ENCODE data around the gene ERG.

The ERG gene

DNA sequence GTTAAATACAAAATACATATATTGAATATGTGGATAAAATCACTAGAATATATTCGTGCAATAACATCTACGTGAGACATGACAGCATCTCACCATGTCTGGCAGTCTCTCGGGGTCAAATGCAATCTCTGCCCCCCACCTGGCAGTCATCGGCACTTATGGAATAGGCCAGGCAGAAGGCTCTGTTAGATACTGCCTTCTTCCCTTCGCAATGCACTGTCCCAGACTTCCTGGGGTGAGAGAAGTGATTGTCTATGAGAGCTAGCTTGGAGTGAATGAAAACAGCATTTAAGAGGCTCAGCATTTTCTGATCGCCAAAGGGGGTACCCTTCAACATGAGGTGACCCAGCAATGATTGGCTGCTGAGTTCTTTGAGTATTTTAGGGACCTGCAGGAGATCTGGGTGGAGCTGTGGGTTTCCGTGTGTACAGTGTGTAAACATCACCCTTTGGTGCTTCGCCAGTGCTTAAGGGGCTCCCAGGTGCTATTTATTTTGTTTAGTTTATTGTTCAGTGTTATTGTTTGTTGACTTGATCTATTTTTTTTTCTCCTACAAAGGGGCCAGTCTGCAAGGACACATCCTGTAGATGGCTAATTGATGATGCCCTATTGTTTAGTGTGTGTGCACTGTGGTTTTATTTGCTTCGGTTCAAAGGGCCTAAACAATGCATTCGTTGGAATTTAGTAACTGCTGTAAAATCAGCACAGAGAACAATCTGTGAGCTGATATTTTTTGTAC lies 10.2 kb downstream of the ERG start:
- H3K9ac ChIP-seq (ENCODE audit: low read length) = no peak overlapping the region
- no peaks in the 10 kb centered on the region for H3K36me3 ChIP-seq (ENCODE audit: insufficient read depth, low read length)
- H3K4me1 ChIP-seq (ENCODE audit: insufficient read depth, low read length) = no peaks in the 10 kb centered on the region
- no peak overlapping the region for H3K27ac ChIP-seq (ENCODE audit: low read depth, low read length)
- H3K9me3 ChIP-seq (ENCODE audit: low read length) = no peaks in the 10 kb centered on the region
- no peak overlapping the region for H3K4me3 ChIP-seq (ENCODE audit: low read depth in 1 of 2, low read length in 2 of 2)
- H3K27me3 ChIP-seq (ENCODE audit: control insufficient read depth in 1 of 2, insufficient read depth in 2 of 2, low read length in 2 of 2) = no peaks in the 10 kb centered on the region

DNA sequence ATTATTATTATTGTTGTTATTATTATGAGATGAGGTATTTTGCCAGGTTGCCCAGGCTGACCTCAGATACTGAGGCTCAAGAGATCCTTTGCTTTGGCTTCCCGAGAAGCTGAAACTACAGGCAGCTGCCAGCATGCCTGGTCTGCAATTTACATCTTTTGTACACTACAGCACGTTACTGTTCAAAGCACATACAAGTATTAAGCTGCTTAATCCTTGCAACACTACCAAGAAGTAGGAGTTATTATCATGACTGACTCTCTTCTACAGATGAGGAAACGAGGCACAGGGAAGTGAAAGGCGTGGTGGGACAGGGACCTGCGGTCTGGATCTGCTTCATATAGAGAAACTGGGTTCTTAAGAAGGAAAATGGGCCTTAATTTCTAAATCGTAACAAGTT lies 11.6 kb downstream of the ERG start:
- no peaks in the 10 kb centered on the region for H3K4me1 ChIP-seq (ENCODE audit: insufficient read depth, low read length)
- H3K9me3 ChIP-seq (ENCODE audit: low read length) = no peaks in the 10 kb centered on the region
- H3K36me3 ChIP-seq (ENCODE audit: insufficient read depth, low read length) = no peaks in the 10 kb centered on the region
- no peak overlapping the region for H3K27ac ChIP-seq (ENCODE audit: low read depth, low read length)
- no peak overlapping the region for H3K9ac ChIP-seq (ENCODE audit: low read length)
- no peak overlapping the region for H3K4me3 ChIP-seq (ENCODE audit: low read depth in 1 of 2, low read length in 2 of 2)
- H3K27me3 ChIP-seq (ENCODE audit: control insufficient read depth in 1 of 2, insufficient read depth in 2 of 2, low read length in 2 of 2) = no peaks in the 10 kb centered on the region

DNA sequence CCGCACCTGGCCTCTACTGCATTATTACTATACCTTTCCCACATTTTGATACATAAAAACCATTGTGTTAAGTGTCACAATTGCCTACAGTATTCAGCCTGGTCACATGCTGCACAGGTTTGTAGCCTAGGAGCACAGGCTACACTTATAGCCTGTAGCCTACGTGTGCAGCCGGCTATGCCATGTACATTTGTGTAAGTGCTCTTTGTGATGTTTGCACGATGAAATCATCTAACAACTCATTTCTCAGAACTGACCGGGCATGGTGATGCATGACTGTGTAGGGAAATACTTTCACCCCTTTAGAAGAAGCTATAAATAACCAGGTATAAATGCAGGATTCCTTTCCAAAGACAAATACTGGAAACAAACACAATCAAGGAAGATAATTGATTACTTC lies 12.1 kb downstream of the ERG start:
- no peaks in the 10 kb centered on the region for H3K36me3 ChIP-seq (ENCODE audit: insufficient read depth, low read length)
- H3K4me1 ChIP-seq (ENCODE audit: insufficient read depth, low read length) = no peaks in the 10 kb centered on the region
- no peaks in the 10 kb centered on the region for H3K27me3 ChIP-seq (ENCODE audit: control insufficient read depth in 1 of 2, insufficient read depth in 2 of 2, low read length in 2 of 2)
- H3K9ac ChIP-seq (ENCODE audit: low read length) = no peak overlapping the region
- no peaks in the 10 kb centered on the region for H3K9me3 ChIP-seq (ENCODE audit: low read length)
- H3K4me3 ChIP-seq (ENCODE audit: low read depth in 1 of 2, low read length in 2 of 2) = no peak overlapping the region
- H3K27ac ChIP-seq (ENCODE audit: low read depth, low read length) = no peak overlapping the region

DNA sequence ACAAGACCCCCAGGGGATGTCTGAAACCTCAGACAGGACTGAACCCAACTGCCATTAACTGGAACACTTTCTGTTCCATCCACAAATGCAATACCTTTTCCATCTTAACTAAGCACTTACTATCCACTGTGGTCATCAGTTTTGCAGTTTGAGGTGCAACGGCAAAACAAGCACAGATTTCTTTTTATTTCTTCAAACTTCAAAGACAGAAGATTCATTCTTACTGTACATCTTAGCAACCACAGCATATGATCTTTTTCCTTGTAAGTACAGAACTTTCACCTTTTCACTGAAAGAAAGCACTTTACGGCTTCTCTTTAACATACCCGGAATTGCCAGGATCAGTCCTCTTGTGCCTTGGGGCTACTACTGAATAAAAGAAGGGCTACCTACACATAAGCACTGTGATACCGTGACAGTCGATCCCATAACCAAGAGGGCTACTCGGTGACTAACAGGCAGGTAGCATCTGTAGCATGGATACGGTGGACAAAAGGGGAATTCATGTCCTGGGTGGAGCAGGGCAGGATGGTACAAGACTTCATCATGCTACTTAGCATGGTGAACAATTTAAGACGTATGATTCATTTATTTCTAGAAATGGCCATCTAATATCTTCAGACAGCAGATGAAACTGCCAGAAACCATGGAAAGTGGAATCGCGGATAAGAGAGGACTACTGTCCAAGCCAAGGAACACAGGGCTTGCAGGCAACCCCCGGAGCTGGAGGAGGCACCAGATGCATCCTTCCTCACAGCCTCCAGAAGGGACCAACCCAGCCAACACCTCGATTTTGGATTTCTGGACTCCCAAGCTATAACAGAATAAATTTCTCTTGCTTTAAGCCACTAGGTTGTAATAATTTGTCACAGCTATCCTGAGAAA lies 18.4 kb downstream of the ERG start:
- Histone ChIP-seq H3K4me1 (ENCODE audit: insufficient read depth, low read length) (no peaks in the 10 kb centered on the region), H3K36me3 (ENCODE audit: insufficient read depth, low read length) (no peaks in the 10 kb centered on the region), H3K4me3 (ENCODE audit: low read depth in 1 of 2, low read length in 2 of 2) (no peak overlapping the region), H3K9ac (ENCODE audit: low read length) (no peak overlapping the region), H3K27me3 (ENCODE audit: control insufficient read depth in 1 of 2, insufficient read depth in 2 of 2, low read length in 2 of 2) (no peaks in the 10 kb centered on the region), H3K27ac (ENCODE audit: low read depth, low read length) (no peak overlapping the region), H3K9me3 (ENCODE audit: low read length) (no peaks in the 10 kb centered on the region)

DNA sequence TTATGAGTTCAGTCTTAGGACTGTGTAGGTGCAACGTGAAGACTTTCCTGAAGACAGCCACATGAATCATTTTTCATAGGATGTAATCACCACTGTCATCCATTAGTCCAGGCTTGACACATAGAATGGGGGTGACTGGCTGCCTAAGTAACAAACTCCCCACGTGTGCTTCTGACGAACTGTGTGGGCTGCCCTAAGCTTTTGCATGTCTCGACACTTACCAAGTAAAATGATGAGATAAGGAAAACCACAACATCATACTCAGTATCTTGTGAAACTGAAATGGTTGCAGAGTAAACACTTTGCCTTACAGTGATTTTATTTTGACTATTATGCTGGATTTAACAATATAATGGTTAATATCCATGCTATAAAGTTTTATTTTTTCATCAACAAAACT lies 19.5 kb downstream of the ERG start:
- no peak overlapping the region for H3K4me3 ChIP-seq (ENCODE audit: low read depth in 1 of 2, low read length in 2 of 2)
- H3K27ac ChIP-seq (ENCODE audit: low read depth, low read length) = no peak overlapping the region
- no peaks in the 10 kb centered on the region for H3K4me1 ChIP-seq (ENCODE audit: insufficient read depth, low read length)
- no peaks in the 10 kb centered on the region for H3K9me3 ChIP-seq (ENCODE audit: low read length)
- no peaks in the 10 kb centered on the region for H3K36me3 ChIP-seq (ENCODE audit: insufficient read depth, low read length)
- no peaks in the 10 kb centered on the region for H3K27me3 ChIP-seq (ENCODE audit: control insufficient read depth in 1 of 2, insufficient read depth in 2 of 2, low read length in 2 of 2)
- H3K9ac ChIP-seq (ENCODE audit: low read length) = no peak overlapping the region

DNA sequence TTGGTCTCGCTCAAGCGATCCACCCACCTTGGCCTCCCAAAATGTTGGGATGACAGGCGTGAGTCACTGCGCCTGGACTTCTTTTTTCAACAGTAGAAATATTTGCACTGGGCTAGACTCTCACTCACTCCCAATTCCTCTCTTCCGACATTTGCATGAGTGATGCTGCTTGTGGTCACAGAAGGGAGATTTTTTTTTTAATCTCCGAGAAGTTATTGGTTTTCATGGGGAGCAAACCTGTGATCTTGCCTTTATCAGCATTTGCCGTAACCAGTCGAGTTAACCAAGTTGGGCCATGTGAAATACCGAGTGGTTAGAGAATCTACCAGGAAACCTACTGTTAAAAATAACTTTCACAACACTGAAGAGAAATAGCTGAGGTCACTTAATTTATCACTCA lies 21.1 kb downstream of the ERG start:
- Histone ChIP-seq H3K9ac (ENCODE audit: low read length) (no peak overlapping the region), H3K9me3 (ENCODE audit: low read length) (no peaks in the 10 kb centered on the region), H3K27me3 (ENCODE audit: control insufficient read depth in 1 of 2, insufficient read depth in 2 of 2, low read length in 2 of 2) (no peaks in the 10 kb centered on the region), H3K4me1 (ENCODE audit: insufficient read depth, low read length) (no peaks in the 10 kb centered on the region), H3K36me3 (ENCODE audit: insufficient read depth, low read length) (no peaks in the 10 kb centered on the region), H3K27ac (ENCODE audit: low read depth, low read length) (no peak overlapping the region), H3K4me3 (ENCODE audit: low read depth in 1 of 2, low read length in 2 of 2) (no peak overlapping the region)

DNA sequence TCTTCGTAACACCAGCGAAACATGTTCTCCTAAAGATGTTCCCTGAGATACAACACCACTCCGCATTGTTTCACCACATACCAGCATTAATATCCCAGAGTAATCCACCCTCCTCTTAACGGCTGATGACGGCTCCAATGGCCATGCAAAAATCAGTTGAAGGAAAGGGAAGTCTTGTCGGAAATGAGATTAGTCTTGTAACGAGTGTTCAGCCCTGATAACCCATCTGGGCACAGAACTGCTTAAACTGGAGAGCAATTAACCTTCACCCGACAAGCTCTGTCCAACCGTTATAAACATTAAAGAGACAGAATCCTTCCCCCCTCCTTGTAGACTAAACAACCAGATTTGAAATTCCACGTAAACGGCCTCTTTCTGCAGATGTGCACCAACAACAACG lies 21.9 kb downstream of the ERG start:
- no peak overlapping the region for H3K27ac ChIP-seq (ENCODE audit: low read depth, low read length)
- H3K9ac ChIP-seq (ENCODE audit: low read length) = no peak overlapping the region
- no peaks in the 10 kb centered on the region for H3K27me3 ChIP-seq (ENCODE audit: control insufficient read depth in 1 of 2, insufficient read depth in 2 of 2, low read length in 2 of 2)
- H3K4me1 ChIP-seq (ENCODE audit: insufficient read depth, low read length) = no peaks in the 10 kb centered on the region
- H3K36me3 ChIP-seq (ENCODE audit: insufficient read depth, low read length) = no peaks in the 10 kb centered on the region
- H3K9me3 ChIP-seq (ENCODE audit: low read length) = no peaks in the 10 kb centered on the region
- no peak overlapping the region for H3K4me3 ChIP-seq (ENCODE audit: low read depth in 1 of 2, low read length in 2 of 2)

DNA sequence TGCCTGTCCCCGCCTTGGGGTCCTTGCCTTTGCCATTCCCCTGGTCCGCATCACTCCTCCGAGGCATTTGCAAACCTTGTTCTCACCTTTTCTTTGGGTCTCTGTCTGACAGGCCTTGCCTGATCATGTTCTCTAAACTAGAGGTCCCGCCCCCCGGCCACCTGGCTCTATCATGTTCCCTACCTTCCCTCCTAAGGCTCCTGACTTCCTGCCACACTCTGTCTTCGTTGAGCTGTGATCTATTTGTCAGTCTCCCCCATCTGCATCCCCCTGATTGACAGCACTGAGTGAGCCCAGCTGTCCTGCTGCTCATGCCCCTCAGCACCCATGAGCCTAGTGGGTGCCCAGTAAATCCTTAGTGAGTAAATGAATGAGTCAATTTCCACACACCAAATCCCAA lies 22.8 kb downstream of the ERG start:
- Histone ChIP-seq H3K27me3 (ENCODE audit: control insufficient read depth in 1 of 2, insufficient read depth in 2 of 2, low read length in 2 of 2) (no peaks in the 10 kb centered on the region), H3K27ac (ENCODE audit: low read depth, low read length) (no peak overlapping the region), H3K9ac (ENCODE audit: low read length) (no peak overlapping the region), H3K36me3 (ENCODE audit: insufficient read depth, low read length) (no peaks in the 10 kb centered on the region), H3K4me1 (ENCODE audit: insufficient read depth, low read length) (no peaks in the 10 kb centered on the region), H3K4me3 (ENCODE audit: low read depth in 1 of 2, low read length in 2 of 2) (no peak overlapping the region), H3K9me3 (ENCODE audit: low read length) (no peaks in the 10 kb centered on the region)

DNA sequence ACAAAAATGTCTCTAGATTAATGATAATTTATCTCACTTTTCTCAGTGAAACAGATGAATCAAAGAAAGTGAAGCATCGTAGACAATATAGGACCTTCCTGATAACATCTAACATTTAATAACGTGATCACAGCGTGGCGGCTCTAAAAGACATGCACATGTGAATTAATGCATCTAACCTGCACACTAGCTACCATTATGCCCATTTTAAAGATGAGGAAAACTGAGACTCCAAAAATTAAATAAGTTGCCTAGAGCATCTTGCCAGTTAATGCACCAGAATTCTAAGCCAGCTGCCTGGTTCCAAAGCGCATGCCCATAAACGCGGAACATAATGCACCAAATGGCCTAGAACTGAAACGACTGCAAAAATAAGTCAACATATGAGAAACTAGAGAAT lies 23.5 kb downstream of the ERG start:
- H3K9ac ChIP-seq (ENCODE audit: low read length) = no peak overlapping the region
- no peaks in the 10 kb centered on the region for H3K36me3 ChIP-seq (ENCODE audit: insufficient read depth, low read length)
- no peak overlapping the region for H3K4me3 ChIP-seq (ENCODE audit: low read depth in 1 of 2, low read length in 2 of 2)
- H3K9me3 ChIP-seq (ENCODE audit: low read length) = no peaks in the 10 kb centered on the region
- H3K4me1 ChIP-seq (ENCODE audit: insufficient read depth, low read length) = no peaks in the 10 kb centered on the region
- H3K27me3 ChIP-seq (ENCODE audit: control insufficient read depth in 1 of 2, insufficient read depth in 2 of 2, low read length in 2 of 2) = no peaks in the 10 kb centered on the region
- H3K27ac ChIP-seq (ENCODE audit: low read depth, low read length) = no peak overlapping the region

DNA sequence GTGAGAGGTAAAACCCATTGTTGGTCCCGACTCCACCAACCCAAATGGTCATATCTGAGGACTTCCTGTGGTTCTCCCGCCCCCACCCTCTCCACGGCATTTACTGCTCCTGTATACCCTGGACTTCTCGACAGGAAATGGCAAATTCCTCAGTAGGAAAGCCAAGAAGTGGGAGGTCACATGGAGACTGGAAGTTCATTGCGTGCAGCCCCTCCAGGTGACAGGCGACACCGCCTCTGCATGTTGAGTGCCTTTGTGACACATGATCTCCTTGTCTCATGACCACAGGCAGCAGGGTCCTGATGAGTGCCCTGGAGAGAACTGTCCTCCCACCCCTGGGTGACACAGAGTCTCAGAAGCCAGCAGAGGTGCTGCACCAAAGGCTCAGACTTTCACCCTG lies 24.2 kb downstream of the ERG start:
- no peaks in the 10 kb centered on the region for H3K4me1 ChIP-seq (ENCODE audit: insufficient read depth, low read length)
- no peak overlapping the region for H3K27ac ChIP-seq (ENCODE audit: low read depth, low read length)
- no peaks in the 10 kb centered on the region for H3K27me3 ChIP-seq (ENCODE audit: control insufficient read depth in 1 of 2, insufficient read depth in 2 of 2, low read length in 2 of 2)
- no peaks in the 10 kb centered on the region for H3K36me3 ChIP-seq (ENCODE audit: insufficient read depth, low read length)
- no peaks in the 10 kb centered on the region for H3K9me3 ChIP-seq (ENCODE audit: low read length)
- no peak overlapping the region for H3K9ac ChIP-seq (ENCODE audit: low read length)
- no peak overlapping the region for H3K4me3 ChIP-seq (ENCODE audit: low read depth in 1 of 2, low read length in 2 of 2)

DNA sequence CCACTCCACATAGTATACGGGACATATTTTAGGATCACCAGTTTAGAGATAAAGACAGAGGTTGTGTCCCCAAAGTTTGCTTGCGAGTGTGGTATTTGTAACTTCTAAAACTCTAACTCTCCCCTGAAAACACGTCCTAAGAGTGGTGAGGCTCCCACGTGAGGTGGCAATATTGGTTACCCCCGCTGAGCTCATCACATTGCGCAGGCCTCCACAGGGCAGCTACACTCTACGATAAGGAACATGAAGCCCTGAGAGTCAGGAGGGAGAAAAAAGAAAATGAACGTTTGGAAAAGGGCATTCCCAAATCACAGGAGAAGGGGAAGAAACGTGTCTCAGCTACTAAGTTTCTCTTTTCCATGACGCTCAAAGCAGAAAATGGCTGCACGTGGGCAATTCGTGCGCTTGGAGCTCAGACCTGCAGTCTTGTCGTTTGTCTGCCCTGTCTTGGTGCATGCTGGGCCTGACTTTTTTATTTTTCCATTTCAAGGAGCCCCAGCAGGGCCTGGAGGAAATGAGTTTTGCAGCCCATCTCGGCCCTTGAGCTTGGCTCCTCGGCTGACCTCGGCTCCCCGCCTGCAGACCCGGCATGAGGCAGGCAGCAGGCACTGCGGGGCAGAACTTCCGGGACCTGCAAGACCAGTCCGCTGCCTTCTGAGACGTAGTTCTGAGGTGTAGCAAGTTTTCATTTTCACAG lies 25.7 kb downstream of the ERG start:
- Histone ChIP-seq H3K27me3 (ENCODE audit: control insufficient read depth in 1 of 2, insufficient read depth in 2 of 2, low read length in 2 of 2) (no peaks in the 10 kb centered on the region), H3K36me3 (ENCODE audit: insufficient read depth, low read length) (no peaks in the 10 kb centered on the region), H3K4me1 (ENCODE audit: insufficient read depth, low read length) (no peaks in the 10 kb centered on the region), H3K9ac (ENCODE audit: low read length) (no peak overlapping the region), H3K9me3 (ENCODE audit: low read length) (no peaks in the 10 kb centered on the region), H3K27ac (ENCODE audit: low read depth, low read length) (no peak overlapping the region), H3K4me3 (ENCODE audit: low read depth in 1 of 2, low read length in 2 of 2) (no peak overlapping the region)
